ENCODE results near the gene GPER1. TPM values are rescaled to one million over a fixed set of nuclear protein-coding genes. Genes with fewer than 3 reads are reported as not detected.

Gene GPER1
- total RNA-seq, 1 donor from 2014 or later: 11.1 TPM

- Histone ChIP-seq H3K27ac (no peak overlapping the region), H3K4me1 (peaks cover 20% of the 10 kb centered on the region), H3K9me3 (no peaks in the 10 kb centered on the region), H3K36me3 (no peaks in the 10 kb centered on the region), H3K27me3 (no peaks in the 10 kb centered on the region), H3K4me3 (no peak overlapping the region)
- intact Hi-C loops (cut with DNase I): loop anchor here (5.0 kb wide), 1 partner anchor 71 kb away; no protein-coding TSS in a partner anchor
- DNase-seq: no peak
- ATAC-seq: no peak
- TF ChIP-seq CTCF (IDR thresholded peaks at IDR 0.05): no peak
Measured at GRCh38 chr7:1063361-1063760, 24.6 kb upstream of the GPER1 start.

DNA sequence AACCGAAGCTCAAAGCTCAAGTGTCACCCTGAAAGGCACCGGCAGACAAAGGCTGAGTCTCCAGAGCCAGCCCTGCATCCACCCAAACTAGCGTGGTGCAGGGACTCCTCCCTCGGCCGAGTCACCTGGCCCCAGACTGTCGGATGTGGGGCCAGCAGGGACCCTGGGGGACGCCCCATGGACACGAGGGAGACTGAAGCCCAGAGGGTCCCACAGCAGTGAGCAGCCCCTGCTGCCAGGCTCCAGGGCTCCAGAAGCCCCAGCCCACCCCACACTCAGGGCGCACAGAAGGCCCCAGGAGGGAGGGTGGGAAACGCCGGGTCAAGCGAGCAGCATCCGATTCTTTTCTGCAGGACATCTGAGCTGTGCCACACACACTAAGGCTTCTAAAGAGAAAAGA, 23.3 kb upstream of the GPER1 start:
- intact Hi-C loops (cut with DNase I): loop anchor here (5.0 kb wide), 1 partner anchor 72 kb away; no protein-coding TSS in a partner anchor
- no peak for DNase-seq
- Histone ChIP-seq H3K36me3 (no peaks in the 10 kb centered on the region), H3K4me3 (no peak overlapping the region), H3K9me3 (no peaks in the 10 kb centered on the region), H3K4me1 (peaks cover 20% of the 10 kb centered on the region), H3K27ac (no peak overlapping the region), H3K27me3 (no peaks in the 10 kb centered on the region)
- no peak for TF ChIP-seq CTCF (IDR thresholded peaks at IDR 0.05)
- no peak for ATAC-seq

- DNase-seq: no peak
- Histone ChIP-seq H3K27ac (no peak overlapping the region), H3K36me3 (no peaks in the 10 kb centered on the region), H3K27me3 (no peaks in the 10 kb centered on the region), H3K9me3 (no peaks in the 10 kb centered on the region), H3K4me1 (peaks cover 17% of the 10 kb centered on the region), H3K4me3 (no peak overlapping the region)
- no peak for TF ChIP-seq CTCF (IDR thresholded peaks at IDR 0.05)
- intact Hi-C loops (cut with DNase I): no loop called here
- ATAC-seq: no peak
Measured at GRCh38 chr7:1065263-1065584, 22.7 kb upstream of the GPER1 start.

GRCh38 chr7:1065585-1066241, 22.2 kb upstream of the GPER1 start:
- peak; percentile 92 for DNase-seq
- H3K4me1 ChIP-seq: peaks cover 12% of the 10 kb centered on the region
- H3K36me3 ChIP-seq: no peaks in the 10 kb centered on the region
- no peaks in the 10 kb centered on the region for H3K27me3 ChIP-seq
- intact Hi-C loops (cut with DNase I): no loop called here
- peak overlapping the region; percentile 16 for H3K4me3 ChIP-seq
- H3K9me3 ChIP-seq: no peaks in the 10 kb centered on the region
- TF ChIP-seq CTCF (IDR thresholded peaks at IDR 0.05): peak; percentile 88
- no peak overlapping the region for H3K27ac ChIP-seq
- ATAC-seq: peak; percentile 96

GRCh38 chr7:1066242-1066588, 21.7 kb upstream of the GPER1 start:
- DNase-seq: no peak
- Histone ChIP-seq H3K36me3 (no peaks in the 10 kb centered on the region), H3K27ac (no peak overlapping the region), H3K4me3 (no peak overlapping the region), H3K27me3 (no peaks in the 10 kb centered on the region), H3K9me3 (no peaks in the 10 kb centered on the region), H3K4me1 (peaks cover 7% of the 10 kb centered on the region)
- intact Hi-C loops (cut with DNase I): no loop called here
- no peak for ATAC-seq
- TF ChIP-seq CTCF (IDR thresholded peaks at IDR 0.05): no peak

DNA sequence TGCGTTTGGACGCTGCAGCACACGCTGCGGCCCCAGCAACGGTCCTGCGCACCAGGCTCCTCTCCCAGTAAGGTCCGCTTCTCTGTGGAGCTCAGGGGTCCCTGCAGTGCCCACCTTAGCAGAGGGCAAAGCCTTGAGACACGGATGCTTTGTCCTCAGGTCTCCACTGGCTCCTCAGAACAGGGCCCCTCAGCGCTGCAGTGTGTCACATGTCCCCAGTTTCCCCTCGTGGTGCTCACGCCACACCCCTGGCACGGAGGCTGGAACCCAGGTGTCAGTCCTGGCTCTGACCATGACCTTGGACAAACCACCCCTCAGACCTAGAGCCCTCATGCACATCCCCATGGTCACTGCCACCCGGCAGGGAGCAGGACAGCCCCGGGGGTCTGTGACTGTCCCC, 19.9 kb upstream of the GPER1 start:
- Histone ChIP-seq H3K36me3 (no peaks in the 10 kb centered on the region), H3K4me3 (no peak overlapping the region), H3K4me1 (peaks cover 7% of the 10 kb centered on the region), H3K9me3 (no peaks in the 10 kb centered on the region), H3K27ac (no peak overlapping the region), H3K27me3 (no peaks in the 10 kb centered on the region)
- intact Hi-C loops (cut with DNase I): no loop called here
- no peak for TF ChIP-seq CTCF (IDR thresholded peaks at IDR 0.05)
- ATAC-seq: no peak
- no peak for DNase-seq

Data from upper lobe of right lung (tissue), 1 donor.